ENCODE measurements around the gene TMEM184B.

DNA sequence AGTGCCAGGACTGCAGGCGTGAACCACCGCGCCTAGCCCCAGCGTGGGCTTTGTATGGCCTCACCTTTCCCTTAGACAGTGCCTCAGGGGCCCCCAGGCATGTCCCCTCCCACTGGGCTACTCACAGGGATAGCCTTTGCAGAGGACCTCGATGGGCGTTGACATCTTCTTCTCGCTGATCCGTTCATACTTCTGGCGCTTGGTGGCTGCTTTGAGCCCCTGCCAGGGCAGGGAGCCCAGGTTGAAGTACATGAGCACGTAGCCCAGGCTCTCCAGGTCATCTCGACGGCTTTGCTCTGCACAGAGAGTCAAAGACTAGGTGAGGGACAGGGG is 26.9 kb upstream of the TMEM184B start:
- TF ChIP-seq, protein P1, sequence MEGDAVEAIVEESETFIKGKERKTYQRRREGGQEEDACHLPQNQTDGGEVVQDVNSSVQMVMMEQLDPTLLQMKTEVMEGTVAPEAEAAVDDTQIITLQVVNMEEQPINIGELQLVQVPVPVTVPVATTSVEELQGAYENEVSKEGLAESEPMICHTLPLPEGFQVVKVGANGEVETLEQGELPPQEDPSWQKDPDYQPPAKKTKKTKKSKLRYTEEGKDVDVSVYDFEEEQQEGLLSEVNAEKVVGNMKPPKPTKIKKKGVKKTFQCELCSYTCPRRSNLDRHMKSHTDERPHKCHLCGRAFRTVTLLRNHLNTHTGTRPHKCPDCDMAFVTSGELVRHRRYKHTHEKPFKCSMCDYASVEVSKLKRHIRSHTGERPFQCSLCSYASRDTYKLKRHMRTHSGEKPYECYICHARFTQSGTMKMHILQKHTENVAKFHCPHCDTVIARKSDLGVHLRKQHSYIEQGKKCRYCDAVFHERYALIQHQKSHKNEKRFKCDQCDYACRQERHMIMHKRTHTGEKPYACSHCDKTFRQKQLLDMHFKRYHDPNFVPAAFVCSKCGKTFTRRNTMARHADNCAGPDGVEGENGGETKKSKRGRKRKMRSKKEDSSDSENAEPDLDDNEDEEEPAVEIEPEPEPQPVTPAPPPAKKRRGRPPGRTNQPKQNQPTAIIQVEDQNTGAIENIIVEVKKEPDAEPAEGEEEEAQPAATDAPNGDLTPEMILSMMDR (IDR thresholded peaks at IDR 0.05) = no peak
- TF ChIP-seq POLR2A (IDR thresholded peaks at IDR 0.05) = no peak
